MM.1S (cell line): Measurements from ENCODE around the gene SPC25.

Experiments
- DNase-seq: peaks from one replicate; pipeline ENCODE4 v3.0.0-alpha.2; 2015
- H2AFZ ChIP-seq: fragments of 300-600 bp; sonication (generic); 2 replicates; pipeline ENCODE4 v1.6.0; 2016; ENCODE audit warnings: antibody characterized with exemption, low read length
- H3F3A ChIP-seq: fragments of 300-600 bp; sonication (generic); 2 replicates; pipeline ENCODE4 v1.6.1; 2016; ENCODE audit warnings: mild to moderate bottlenecking, antibody characterized with exemption, low read length, moderate library complexity, mixed read lengths; ENCODE audit not compliant: insufficient read depth
- H3K27ac ChIP-seq: fragments of 300-600 bp; sonication (generic); 2 replicates; pipeline ENCODE4 v1.5.1; 2016; ENCODE audit warnings: mild to moderate bottlenecking, low read length
- H3K27me3 ChIP-seq: fragments of 300-600 bp; sonication (generic); replicated peaks from 2 replicates; pipeline ENCODE4 v1.6.0; 2016; ENCODE audit warnings: low read length; ENCODE audit not compliant: insufficient read depth
- H3K36me3 ChIP-seq: fragments of 300-600 bp; sonication (generic); replicated peaks from 2 replicates; pipeline ENCODE4 v1.6.1; 2016; ENCODE audit warnings: mild to moderate bottlenecking, low read length, mixed read lengths; ENCODE audit not compliant: insufficient read depth
- H3K4me1 ChIP-seq: fragments of 300-600 bp; sonication (generic); 2 replicates; pipeline ENCODE4 v1.6.1; 2016; ENCODE audit warnings: low read length, mixed read lengths
- H3K4me2 ChIP-seq: fragments of 300-600 bp; sonication (generic); 2 replicates; pipeline ENCODE4 v1.6.0; 2016; ENCODE audit warnings: low read depth, low read length
- H3K4me3 ChIP-seq: fragments of 300-600 bp; sonication (generic); 2 replicates; pipeline ENCODE4 v1.5.1; 2016; ENCODE audit warnings: low read length, mixed read lengths
- H3K79me2 ChIP-seq: fragments of 300-600 bp; sonication (generic); 2 replicates; pipeline ENCODE4 v1.6.1; 2016; ENCODE audit warnings: mixed run types, low read length, mixed read lengths
- H3K9ac ChIP-seq: fragments of 300-600 bp; sonication (generic); 2 replicates; pipeline ENCODE4 v1.6.1; 2016; ENCODE audit warnings: low read length, mixed read lengths
- H3K9me2 ChIP-seq: fragments of 300-600 bp; sonication (generic); replicated peaks from 2 replicates; pipeline ENCODE4 v1.6.1; 2016; ENCODE audit warnings: mild to moderate bottlenecking, low read length, mixed read lengths; ENCODE audit not compliant: insufficient read depth
- H3K9me3 ChIP-seq: fragments of 300-600 bp; sonication (generic); replicated peaks from 2 replicates; pipeline ENCODE4 v1.6.1; 2016; ENCODE audit warnings: mild to moderate bottlenecking, low read length, mixed read lengths; ENCODE audit not compliant: insufficient read depth
- H4K20me1 ChIP-seq: fragments of 300-600 bp; sonication (generic); 2 replicates; pipeline ENCODE4 v1.6.1; 2016; ENCODE audit warnings: mild to moderate bottlenecking, low read length, moderate library complexity, mixed read lengths; ENCODE audit not compliant: insufficient read depth
- EZH2 ChIP-seq: fragments of 300-600 bp; sonication (generic); optimal IDR thresholded peaks from 2 replicates; pipeline ENCODE3; 2017; ENCODE audit warnings: low read depth, mild to moderate bottlenecking, antibody characterized with exemption, low read length, mixed read lengths
- EZH2phosphoT487 ChIP-seq: fragments of 300-600 bp; sonication (generic); IDR thresholded peaks from 2 replicates; pipeline ENCODE4 v1.6.1; 2018; ENCODE audit warnings: antibody characterized with exemption, low read length
- TF ChIP-seq, protein P1 (sequence below): fragments of 300-600 bp; sonication (generic); IDR thresholded peaks from 2 replicates; pipeline ENCODE4 v1.5.1; 2016; ENCODE audit warnings: antibody characterized with exemption, low read length, mixed read lengths

The SPC25 gene

DNA sequence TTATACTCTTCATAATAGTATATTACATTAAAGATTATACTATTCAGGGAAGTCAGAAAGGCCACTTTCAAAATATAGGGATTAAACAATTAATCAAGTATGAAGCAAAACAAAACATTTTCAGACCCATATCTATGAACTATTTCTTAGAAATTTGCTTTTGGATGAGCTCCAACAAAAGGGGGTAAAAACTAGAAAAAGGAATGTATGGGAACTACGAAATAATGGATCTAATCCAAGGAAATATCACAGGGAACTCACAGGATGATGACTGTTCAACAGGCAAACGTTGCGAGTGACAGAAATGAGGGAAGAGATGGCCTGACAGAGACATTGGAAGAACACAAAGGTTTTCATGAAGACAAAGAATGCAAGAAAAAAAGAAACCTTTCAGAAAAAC is 38.8 kb upstream of the SPC25 start:
- no peaks in the 10 kb centered on the region for H3K27me3 ChIP-seq
- no peak for DNase-seq
- no peak overlapping the region for H3K9ac ChIP-seq
- no peak overlapping the region for H2AFZ ChIP-seq
- H3K4me2 ChIP-seq = peak overlapping the region; percentile 1; the same call in 1 of the 2 replicates
- H3K79me2 ChIP-seq = no peaks in the 10 kb centered on the region
- no peak overlapping the region for H3K27ac ChIP-seq
- no peaks in the 10 kb centered on the region for H3K36me3 ChIP-seq
- no peaks in the 10 kb centered on the region for H3K9me2 ChIP-seq
- no peaks in the 10 kb centered on the region for H4K20me1 ChIP-seq
- no peak for TF ChIP-seq EZH2
- TF ChIP-seq EZH2phosphoT487 = no peak
- TF ChIP-seq, protein P1, sequence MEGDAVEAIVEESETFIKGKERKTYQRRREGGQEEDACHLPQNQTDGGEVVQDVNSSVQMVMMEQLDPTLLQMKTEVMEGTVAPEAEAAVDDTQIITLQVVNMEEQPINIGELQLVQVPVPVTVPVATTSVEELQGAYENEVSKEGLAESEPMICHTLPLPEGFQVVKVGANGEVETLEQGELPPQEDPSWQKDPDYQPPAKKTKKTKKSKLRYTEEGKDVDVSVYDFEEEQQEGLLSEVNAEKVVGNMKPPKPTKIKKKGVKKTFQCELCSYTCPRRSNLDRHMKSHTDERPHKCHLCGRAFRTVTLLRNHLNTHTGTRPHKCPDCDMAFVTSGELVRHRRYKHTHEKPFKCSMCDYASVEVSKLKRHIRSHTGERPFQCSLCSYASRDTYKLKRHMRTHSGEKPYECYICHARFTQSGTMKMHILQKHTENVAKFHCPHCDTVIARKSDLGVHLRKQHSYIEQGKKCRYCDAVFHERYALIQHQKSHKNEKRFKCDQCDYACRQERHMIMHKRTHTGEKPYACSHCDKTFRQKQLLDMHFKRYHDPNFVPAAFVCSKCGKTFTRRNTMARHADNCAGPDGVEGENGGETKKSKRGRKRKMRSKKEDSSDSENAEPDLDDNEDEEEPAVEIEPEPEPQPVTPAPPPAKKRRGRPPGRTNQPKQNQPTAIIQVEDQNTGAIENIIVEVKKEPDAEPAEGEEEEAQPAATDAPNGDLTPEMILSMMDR = no peak
- H3K9me3 ChIP-seq = no peaks in the 10 kb centered on the region
- H3K4me1 ChIP-seq = peaks cover 16% of the 10 kb centered on the region
- no peaks in the 10 kb centered on the region for H3F3A ChIP-seq
- no peak overlapping the region for H3K4me3 ChIP-seq

DNA sequence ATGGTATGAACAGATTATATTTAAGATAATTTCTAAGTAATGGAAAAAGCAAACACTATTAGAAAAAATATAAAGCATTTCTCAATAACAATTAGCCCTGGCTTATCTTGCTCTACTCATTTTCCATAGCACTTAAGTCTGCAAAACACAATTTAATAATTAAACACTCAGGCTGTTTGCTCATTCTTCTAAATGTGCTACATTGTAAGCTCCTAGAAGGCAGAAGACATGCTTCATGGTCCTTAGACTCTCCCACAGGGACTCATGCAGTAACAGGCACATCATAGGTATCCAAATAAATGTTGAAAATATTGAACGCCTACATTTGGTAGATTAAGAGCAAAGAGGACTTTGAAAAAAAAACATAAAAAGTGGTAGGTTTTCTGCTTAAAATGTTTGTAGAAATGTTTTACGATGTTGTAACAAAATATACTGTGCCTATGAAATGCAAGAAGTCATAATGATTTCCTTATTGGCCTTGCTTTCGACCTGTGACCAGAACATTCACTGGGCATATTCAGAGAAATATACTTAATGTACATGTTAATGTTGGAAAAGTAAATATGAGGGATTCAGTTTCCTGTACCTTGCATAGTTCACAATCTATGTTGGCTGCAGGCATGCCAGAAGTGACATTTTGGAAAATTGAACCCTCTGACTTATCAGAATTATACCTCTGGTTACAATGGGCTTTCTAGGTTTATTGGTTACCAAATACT is 38.0 kb upstream of the SPC25 start:
- no peak overlapping the region for H2AFZ ChIP-seq
- peaks cover 16% of the 10 kb centered on the region for H3K4me1 ChIP-seq
- H3K27me3 ChIP-seq = no peaks in the 10 kb centered on the region
- no peaks in the 10 kb centered on the region for H3F3A ChIP-seq
- H3K36me3 ChIP-seq = no peaks in the 10 kb centered on the region
- no peaks in the 10 kb centered on the region for H4K20me1 ChIP-seq
- no peak overlapping the region for H3K4me3 ChIP-seq
- H3K4me2 ChIP-seq = no peak overlapping the region
- no peak overlapping the region for H3K27ac ChIP-seq
- DNase-seq = no peak
- H3K79me2 ChIP-seq = no peaks in the 10 kb centered on the region
- H3K9ac ChIP-seq = no peak overlapping the region
- TF ChIP-seq EZH2 = no peak
- TF ChIP-seq, protein P1 = no peak
- no peak for TF ChIP-seq EZH2phosphoT487
- H3K9me3 ChIP-seq = no peaks in the 10 kb centered on the region
- no peaks in the 10 kb centered on the region for H3K9me2 ChIP-seq

DNA sequence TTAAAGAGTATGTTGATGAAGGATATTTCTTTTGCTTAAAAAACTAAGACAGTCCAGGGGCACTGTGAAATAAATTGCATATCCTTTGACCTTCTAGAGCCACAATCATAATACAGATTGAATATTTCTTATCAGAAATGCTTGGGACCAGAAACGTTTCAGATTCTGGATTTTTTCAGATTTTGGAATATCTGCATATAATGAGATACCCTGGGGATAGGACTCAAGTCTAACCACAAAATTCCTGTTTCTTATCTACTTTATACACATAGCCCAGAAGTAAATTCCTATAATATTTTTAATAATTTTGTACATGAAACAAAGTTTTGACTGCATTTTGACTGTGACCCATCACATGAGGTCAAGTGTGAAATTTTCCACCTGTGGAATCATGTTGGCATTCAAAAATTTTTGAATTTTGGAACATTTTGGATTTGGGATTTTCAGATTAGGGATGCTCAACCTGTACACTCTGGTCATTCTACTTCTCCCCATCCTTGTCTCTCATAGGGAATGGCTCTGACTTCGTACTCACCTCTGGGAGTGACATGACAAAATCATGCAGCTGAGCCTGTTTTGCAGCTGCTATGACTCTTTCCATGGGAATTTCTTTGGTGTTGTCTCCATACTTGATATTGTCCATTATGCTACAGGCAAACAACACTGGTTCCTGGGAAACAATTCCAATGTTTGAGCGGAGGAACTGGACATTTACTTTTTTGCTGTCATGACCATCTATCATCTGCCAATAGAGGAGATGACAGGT is 36.6 kb upstream of the SPC25 start:
- Histone ChIP-seq H3K4me3 (no peak overlapping the region), H3K9me3 (no peaks in the 10 kb centered on the region), H3K4me2 (no peak overlapping the region), H3K9ac (no peak overlapping the region), H3K27me3 (no peaks in the 10 kb centered on the region), H3K9me2 (no peaks in the 10 kb centered on the region), H3K36me3 (no peaks in the 10 kb centered on the region), H3F3A (no peaks in the 10 kb centered on the region), H4K20me1 (no peaks in the 10 kb centered on the region), H2AFZ (no peak overlapping the region), H3K79me2 (no peaks in the 10 kb centered on the region), H3K4me1 (peaks cover 16% of the 10 kb centered on the region), H3K27ac (no peak overlapping the region)
- DNase-seq = no peak
- TF ChIP-seq EZH2phosphoT487 = no peak
- no peak for TF ChIP-seq EZH2
- TF ChIP-seq, protein P1 = no peak
